GM12878 (cell line): ENCODE measurements around the gene TCF4.

Experiments
- CBFB ChIP-seq: IDR thresholded peaks from 2 replicates; pipeline ENCODE4 v1.6.1; 2016; ENCODE audit warnings: antibody characterized with exemption, low read depth
- DPF2 ChIP-seq: fragments of 450-650 bp; IDR thresholded peaks from 2 replicates; pipeline ENCODE4 v1.6.1; 2017; ENCODE audit warnings: mild to moderate bottlenecking
- EGR1 ChIP-seq, 2 experiments: IDR thresholded peaks; 1 replicate in 1 of 2; 2 replicates in 1 of 2; pipeline ENCODE4 v1.6.1; 2011 to 2012; ENCODE audit warnings: low read depth in 2 of 2, low read length in 2 of 2, borderline replicate concordance in 1 of 2, mild to moderate bottlenecking in 1 of 2, moderate library complexity in 1 of 2
- EP300 ChIP-seq, 2 experiments: fragments of 150-350 bp in 1 of 2; IDR thresholded peaks; 2 replicates each; pipeline ENCODE4 v1.6.1; 2011 to 2012; ENCODE audit warnings: low read depth in 2 of 2, low read length in 2 of 2, borderline replicate concordance in 1 of 2, improper control_type of control experiment in 1 of 2, inconsistent platforms in 1 of 2; ENCODE audit not compliant: control insufficient read depth in 1 of 2
- MXI1 ChIP-seq: fragments of 150-350 bp; IDR thresholded peaks from 2 replicates; pipeline ENCODE4 v1.6.1; 2011; ENCODE audit warnings: low read depth, mild to moderate bottlenecking, inconsistent platforms, low read length, improper control_type of control experiment
- NR2C2 ChIP-seq: IDR thresholded peaks from 2 replicates; pipeline ENCODE4 v1.6.1; 2011; ENCODE audit warnings: borderline replicate concordance, low read depth; ENCODE audit not compliant: control insufficient read depth, insufficient read length
- PML ChIP-seq: IDR thresholded peaks from 2 replicates; pipeline ENCODE4 v1.6.1; 2012; ENCODE audit warnings: low read length, inconsistent platforms
- SMC3 ChIP-seq: IDR thresholded peaks from 2 replicates; pipeline ENCODE4 v1.6.1; 2011; ENCODE audit warnings: low read length, improper control_type of control experiment, borderline replicate concordance
- TF ChIP-seq, protein P1 (sequence below), 3 experiments: IDR thresholded peaks in 2 of 3; conservative IDR thresholded peaks in 1 of 3; 2 replicates each; pipeline ENCODE4 v1.5.1; 2011; ENCODE audit warnings: low read depth in 3 of 3, low read length in 3 of 3, mild to moderate bottlenecking in 3 of 3, control low read depth in 2 of 3, moderate library complexity in 2 of 3, inconsistent platforms in 1 of 3, mixed read lengths in 1 of 3; ENCODE audit not compliant: control insufficient read depth in 2 of 3, insufficient read depth in 1 of 3; ENCODE audit errors: extremely low read depth in 1 of 3

DNA sequence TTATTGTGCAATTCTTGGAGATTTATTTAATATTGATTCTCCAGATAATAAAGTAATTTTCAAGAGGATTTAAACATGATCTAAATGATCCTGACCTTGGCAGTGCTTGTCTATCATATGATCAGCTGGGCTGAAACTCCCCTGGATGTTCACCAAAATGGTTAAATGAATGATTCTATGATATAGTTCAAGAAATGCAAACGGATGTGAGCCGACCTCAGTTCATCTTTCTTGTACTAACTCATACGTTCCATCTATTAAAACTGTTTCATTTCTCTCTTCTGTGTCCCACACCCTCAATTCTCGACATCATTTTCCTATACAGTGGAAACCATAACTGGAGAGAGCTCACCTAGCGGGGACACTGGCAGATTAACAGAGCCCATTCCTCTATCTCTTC, 347.0 kb downstream of the TCF4 start:
- TF ChIP-seq DPF2, result no peak
- TF ChIP-seq NR2C2, result no peak
- TF ChIP-seq MXI1, result no peak
- TF ChIP-seq, protein P1, sequence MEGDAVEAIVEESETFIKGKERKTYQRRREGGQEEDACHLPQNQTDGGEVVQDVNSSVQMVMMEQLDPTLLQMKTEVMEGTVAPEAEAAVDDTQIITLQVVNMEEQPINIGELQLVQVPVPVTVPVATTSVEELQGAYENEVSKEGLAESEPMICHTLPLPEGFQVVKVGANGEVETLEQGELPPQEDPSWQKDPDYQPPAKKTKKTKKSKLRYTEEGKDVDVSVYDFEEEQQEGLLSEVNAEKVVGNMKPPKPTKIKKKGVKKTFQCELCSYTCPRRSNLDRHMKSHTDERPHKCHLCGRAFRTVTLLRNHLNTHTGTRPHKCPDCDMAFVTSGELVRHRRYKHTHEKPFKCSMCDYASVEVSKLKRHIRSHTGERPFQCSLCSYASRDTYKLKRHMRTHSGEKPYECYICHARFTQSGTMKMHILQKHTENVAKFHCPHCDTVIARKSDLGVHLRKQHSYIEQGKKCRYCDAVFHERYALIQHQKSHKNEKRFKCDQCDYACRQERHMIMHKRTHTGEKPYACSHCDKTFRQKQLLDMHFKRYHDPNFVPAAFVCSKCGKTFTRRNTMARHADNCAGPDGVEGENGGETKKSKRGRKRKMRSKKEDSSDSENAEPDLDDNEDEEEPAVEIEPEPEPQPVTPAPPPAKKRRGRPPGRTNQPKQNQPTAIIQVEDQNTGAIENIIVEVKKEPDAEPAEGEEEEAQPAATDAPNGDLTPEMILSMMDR (IDR thresholded peaks at IDR 0.05 in 2 of 3, conservative IDR thresholded peaks at IDR 0.05 in 1 of 3; ENCODE audit: control insufficient read depth in 2 of 3, extremely low read depth in 1 of 3, insufficient read depth in 1 of 3, low read depth in 3 of 3, low read length in 3 of 3), result no peak
- no peak for TF ChIP-seq EGR1 (IDR thresholded peaks at IDR 0.05; ENCODE audit: borderline replicate concordance in 1 of 2, low read depth in 2 of 2, low read length in 2 of 2)
- TF ChIP-seq EP300 (IDR thresholded peaks at IDR 0.05; ENCODE audit: borderline replicate concordance in 1 of 2, control insufficient read depth in 1 of 2, low read depth in 2 of 2, low read length in 2 of 2), result peak in 1 of 2 experiments; percentile 41; a peak in 1 of 4 replicates
- TF ChIP-seq CBFB, result no peak
- no peak for TF ChIP-seq PML
- no peak for TF ChIP-seq SMC3
